NCI-H526 (cell line): ENCODE measurements around the gene SCN5A.
"Not testable (repeated sequence)": the region's sequence is repeated elsewhere in the genome, so short reads cannot be mapped to it uniquely, and the experiment has no call there.

Experiments
- DNase-seq, 2 experiments: peaks; one replicate each; lab custom pipeline; 2025; lab: John Stamatoyannopoulos, UW

SCN5A gene

GRCh38 chr3:38579141-38579540 is 70.3 kb downstream of the SCN5A start:
- no peak for DNase-seq

GRCh38 chr3:38578551-38578950 is 70.9 kb downstream of the SCN5A start:
- DNase-seq, result no peak

- no peak for DNase-seq
These were observed 71.4 kb downstream of the SCN5A start for GRCh38 chr3:38578081-38578475.

- DNase-seq, result no peak
These were observed 72.0 kb downstream of the SCN5A start for GRCh38 chr3:38577371-38578080.

- DNase-seq, result no peak
These were observed 72.7 kb downstream of the SCN5A start for GRCh38 chr3:38576526-38577370.

- no peak for DNase-seq
These were observed 73.4 kb downstream of the SCN5A start for GRCh38 chr3:38576131-38576525.

GRCh38 chr3:38575279-38575843 is 74.1 kb downstream of the SCN5A start:
- no peak for DNase-seq

GRCh38 chr3:38574411-38575278 is 74.8 kb downstream of the SCN5A start:
- no peak for DNase-seq

GRCh38 chr3:38573556-38573955 is 75.9 kb downstream of the SCN5A start:
- DNase-seq, result no peak

- no peak for DNase-seq
These were observed 76.4 kb downstream of the SCN5A start for GRCh38 chr3:38573111-38573510.

- no peak for DNase-seq
These were observed 82.0 kb downstream of the SCN5A start for GRCh38 chr3:38567498-38567897.

GRCh38 chr3:38566794-38567193 is 82.7 kb downstream of the SCN5A start:
- not testable (repeated sequence) for DNase-seq

GRCh38 chr3:38566215-38566528 is 83.3 kb downstream of the SCN5A start:
- DNase-seq, result no peak

- DNase-seq, result no peak
These were observed 83.9 kb downstream of the SCN5A start for GRCh38 chr3:38565339-38566214.

- DNase-seq, result no peak
These were observed 84.7 kb downstream of the SCN5A start for GRCh38 chr3:38564631-38565338.

GRCh38 chr3:38563886-38564270 is 85.6 kb downstream of the SCN5A start:
- DNase-seq, result no peak

GRCh38 chr3:38563070-38563885 is 86.2 kb downstream of the SCN5A start:
- DNase-seq, result no peak

- DNase-seq, result no peak
These were observed 87.0 kb downstream of the SCN5A start for GRCh38 chr3:38562467-38562925.

- no peak for DNase-seq
These were observed 87.6 kb downstream of the SCN5A start for GRCh38 chr3:38561746-38562466.
